RWPE1 (cell line): ENCODE results near the gene NIPAL4.

Experiments used
- CTCF ChIA-PET: fragments of 350-600 bp; sonication (Branson Sonifier 250); formaldehyde crosslinking; extraction: SDS; loops from one replicate; lab custom pipeline; 2021; lab: Yijun Ruan, JAX
- POLR2A ChIA-PET: fragments of 400-600 bp; formaldehyde crosslinking; extraction: SDS; loops from one replicate; lab custom pipeline; 2020; ENCODE audit warnings: antibody characterized with exemption; ENCODE audit not compliant: low non-redundant PET; lab: Yijun Ruan, JAX
- DNase-seq: peaks from one replicate; pipeline ENCODE4 v3.0.0; 2012; ENCODE audit warnings: low spot score
- H3K27ac ChIP-seq: fragments of 450-650 bp; 2 replicates; pipeline ENCODE4 v1.5.1; 2017
- TF ChIP-seq, protein P1 (sequence below): fragments of 450-650 bp; conservative IDR thresholded peaks from 2 replicates; pipeline ENCODE4 v1.5.1; 2017; ENCODE audit warnings: low read depth, mild to moderate bottlenecking

Gene NIPAL4

DNA sequence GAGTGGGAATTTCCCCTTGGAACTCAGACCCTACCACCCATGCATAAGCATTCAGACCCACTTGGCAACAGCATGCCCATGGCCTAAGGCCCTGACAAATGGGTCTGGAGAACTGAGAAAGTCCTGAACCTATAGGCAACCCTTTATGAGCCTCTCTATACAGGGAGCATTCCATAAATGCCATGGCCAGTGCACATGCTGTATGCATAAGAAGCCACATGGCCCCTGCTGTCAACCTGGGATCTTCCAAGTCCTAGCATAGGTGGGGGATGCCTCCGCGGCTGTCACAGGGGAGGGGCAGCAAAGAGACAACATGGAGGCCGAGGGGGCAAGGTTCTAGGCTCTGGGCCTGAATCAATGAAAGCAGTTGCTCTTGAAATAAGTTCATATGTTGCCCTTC lies 8.2 kb upstream of the NIPAL4 start:
- TF ChIP-seq, protein P1, sequence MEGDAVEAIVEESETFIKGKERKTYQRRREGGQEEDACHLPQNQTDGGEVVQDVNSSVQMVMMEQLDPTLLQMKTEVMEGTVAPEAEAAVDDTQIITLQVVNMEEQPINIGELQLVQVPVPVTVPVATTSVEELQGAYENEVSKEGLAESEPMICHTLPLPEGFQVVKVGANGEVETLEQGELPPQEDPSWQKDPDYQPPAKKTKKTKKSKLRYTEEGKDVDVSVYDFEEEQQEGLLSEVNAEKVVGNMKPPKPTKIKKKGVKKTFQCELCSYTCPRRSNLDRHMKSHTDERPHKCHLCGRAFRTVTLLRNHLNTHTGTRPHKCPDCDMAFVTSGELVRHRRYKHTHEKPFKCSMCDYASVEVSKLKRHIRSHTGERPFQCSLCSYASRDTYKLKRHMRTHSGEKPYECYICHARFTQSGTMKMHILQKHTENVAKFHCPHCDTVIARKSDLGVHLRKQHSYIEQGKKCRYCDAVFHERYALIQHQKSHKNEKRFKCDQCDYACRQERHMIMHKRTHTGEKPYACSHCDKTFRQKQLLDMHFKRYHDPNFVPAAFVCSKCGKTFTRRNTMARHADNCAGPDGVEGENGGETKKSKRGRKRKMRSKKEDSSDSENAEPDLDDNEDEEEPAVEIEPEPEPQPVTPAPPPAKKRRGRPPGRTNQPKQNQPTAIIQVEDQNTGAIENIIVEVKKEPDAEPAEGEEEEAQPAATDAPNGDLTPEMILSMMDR: no peak
- ChIA-PET CTCF (interaction anchor here (0.9 kb wide), 1 partner anchor 19 kb away, joined by 3 read pairs; no protein-coding TSS in a partner anchor), POLR2A (no interaction called here)
- H3K27ac ChIP-seq: no peak overlapping the region
- no peak for DNase-seq

- POLR2A ChIA-PET: no interaction called here
- TF ChIP-seq, protein P1: no peak
- DNase-seq: no peak
- H3K27ac ChIP-seq: no peak overlapping the region
- CTCF ChIA-PET: no interaction called here
These were observed 5.7 kb upstream of the NIPAL4 start for GRCh38 chr5:157454273-157454672.

GRCh38 chr5:157455057-157455456 lies 5.0 kb upstream of the NIPAL4 start:
- POLR2A ChIA-PET: no interaction called here
- H3K27ac ChIP-seq: no peak overlapping the region
- CTCF ChIA-PET: no interaction called here
- no peak for DNase-seq
- TF ChIP-seq, protein P1: no peak

- DNase-seq: no peak
- ChIA-PET POLR2A (interaction anchor here (0.5 kb wide), 1 partner anchor 186 kb away, joined by 3 read pairs; no protein-coding TSS in a partner anchor), CTCF (no interaction called here)
- no peak overlapping the region for H3K27ac ChIP-seq
- TF ChIP-seq, protein P1: no peak
These were observed 3.7 kb upstream of the NIPAL4 start for GRCh38 chr5:157456301-157456700.

DNA sequence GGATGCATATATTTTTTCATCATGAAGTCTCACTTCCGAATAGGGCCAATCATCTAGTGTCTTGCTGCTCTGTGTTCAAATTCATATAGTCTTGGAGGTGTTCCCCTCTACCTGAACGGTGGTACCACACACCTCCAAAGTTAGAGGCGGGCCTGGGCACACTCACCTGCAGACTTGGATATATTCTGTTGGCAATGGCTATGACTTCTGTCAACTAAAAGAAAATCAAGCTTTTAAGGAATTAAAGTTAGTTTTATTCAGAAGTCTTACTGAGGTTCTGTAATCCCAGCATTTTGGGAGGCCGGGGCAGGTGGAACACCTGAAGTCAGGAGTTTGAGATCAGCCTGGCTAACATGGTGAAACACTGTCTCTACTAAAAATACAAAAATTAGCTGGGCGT lies 2.6 kb upstream of the NIPAL4 start:
- DNase-seq: no peak
- POLR2A ChIA-PET: interaction anchor here (0.7 kb wide), 1 partner anchor 8 kb away, joined by 4 read pairs; no protein-coding TSS in a partner anchor
- CTCF ChIA-PET: interaction anchor here (0.9 kb wide), 1 partner anchor 25 kb away, joined by 3 read pairs; no protein-coding TSS in a partner anchor
- TF ChIP-seq, protein P1: no peak
- H3K27ac ChIP-seq: no peak overlapping the region

GRCh38 chr5:157458835-157459234 lies 1.2 kb upstream of the NIPAL4 start:
- no peak overlapping the region for H3K27ac ChIP-seq
- ChIA-PET CTCF (interaction anchor here (1.4 kb wide), 1 partner anchor 8 kb away, joined by 3 read pairs; no protein-coding TSS in a partner anchor), POLR2A (no interaction called here)
- DNase-seq: no peak
- TF ChIP-seq, protein P1: no peak
